ENCODE data around the gene GATM.
"Not testable (repeated sequence)": the region's sequence is repeated elsewhere in the genome, so short reads cannot be mapped to it uniquely, and the experiment has no call there.

Gene GATM

DNA sequence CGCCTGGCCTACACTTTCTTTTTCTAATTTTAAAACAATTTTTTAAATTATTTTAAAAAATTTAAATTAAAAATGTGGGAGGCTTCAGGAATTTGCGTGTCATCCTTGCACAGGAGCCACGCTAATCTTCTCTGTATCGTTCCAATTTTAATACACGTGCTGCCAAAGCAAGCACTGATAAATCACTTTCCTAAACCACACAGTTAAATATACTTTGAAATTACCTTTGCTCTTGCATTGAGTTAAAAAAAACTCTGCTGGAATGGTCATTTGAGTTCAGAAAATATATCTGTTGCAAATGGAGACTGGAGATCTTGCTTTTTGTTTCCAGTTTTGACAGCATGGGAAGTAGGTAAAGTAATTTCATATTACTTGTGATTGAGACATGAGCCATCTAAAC lies 23.6 kb downstream of the GATM start:
- no peak for DNase-seq (ENCODE audit: low read depth, low spot score)

- DNase-seq (ENCODE audit: low read depth, low spot score) = no peak
Measured at GRCh38 chr15:45351227-45351626, 27.1 kb downstream of the GATM start.

- DNase-seq (ENCODE audit: low read depth, low spot score) = no peak
Measured at GRCh38 chr15:45349623-45350022, 28.7 kb downstream of the GATM start.

DNA sequence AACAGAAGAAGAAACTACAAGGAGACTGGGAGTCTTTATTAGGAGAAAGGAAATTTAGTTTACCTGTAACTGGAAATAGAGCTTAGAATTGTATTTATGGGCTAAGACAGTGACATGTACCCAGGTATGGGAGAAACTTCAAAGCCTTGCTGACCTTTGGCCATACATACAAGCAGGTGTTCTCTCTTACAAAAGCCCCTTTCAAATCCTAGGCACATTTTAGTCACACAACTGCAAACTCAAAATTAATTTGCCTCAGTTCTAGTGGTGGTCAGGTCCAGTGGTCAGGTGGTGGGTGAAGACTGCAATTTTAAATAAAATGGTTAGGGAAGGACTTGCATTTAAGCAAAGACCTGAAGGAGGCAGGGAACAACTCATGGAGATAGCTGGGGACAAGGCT lies 30.4 kb downstream of the GATM start:
- no peak for DNase-seq (ENCODE audit: low read depth, low spot score)

- DNase-seq (ENCODE audit: low read depth, low spot score) = no peak
Measured at GRCh38 chr15:45347033-45347432, 31.3 kb downstream of the GATM start.

- DNase-seq (ENCODE audit: low read depth, low spot score) = no peak
Measured at GRCh38 chr15:45346381-45346780, 32.0 kb downstream of the GATM start.

DNA sequence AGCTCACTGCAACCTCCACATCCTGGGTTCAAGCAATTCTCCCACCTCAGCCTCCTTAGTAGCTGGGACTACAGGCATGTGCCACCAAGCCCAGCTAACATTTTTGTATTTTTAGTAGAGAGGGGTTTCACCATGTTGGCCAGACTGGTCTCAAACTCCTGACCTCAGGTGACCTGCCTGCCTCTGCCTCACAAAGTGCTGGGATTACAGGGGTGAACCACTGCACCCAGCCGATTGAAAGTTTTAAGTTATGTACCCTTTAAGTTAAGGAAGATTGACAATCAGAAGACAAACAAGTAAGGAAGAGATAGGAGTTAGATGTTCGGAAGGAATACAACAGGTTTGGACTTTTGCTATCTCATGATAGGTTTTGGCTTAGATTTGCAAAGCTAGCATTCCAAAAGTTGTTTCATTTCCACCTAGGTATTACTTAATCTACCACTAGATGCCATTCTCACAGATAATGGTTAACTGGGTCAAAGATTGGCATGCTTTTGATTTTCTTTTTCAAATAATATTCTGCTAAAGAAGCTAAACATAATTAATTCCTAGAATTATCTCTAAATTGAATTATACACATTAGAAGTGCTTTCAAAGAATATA lies 35.0 kb downstream of the GATM start:
- DNase-seq (ENCODE audit: low read depth, low spot score) = no peak

- DNase-seq (ENCODE audit: low read depth, low spot score) = no peak
Measured at GRCh38 chr15:45341790-45342189, 36.6 kb downstream of the GATM start.

GRCh38 chr15:45340429-45340828 lies 37.9 kb downstream of the GATM start:
- no peak for DNase-seq (ENCODE audit: low read depth, low spot score)

- no peak for DNase-seq (ENCODE audit: low read depth, low spot score)
Measured at GRCh38 chr15:45338417-45338816, 39.9 kb downstream of the GATM start.

GRCh38 chr15:45337224-45337623 lies 41.1 kb downstream of the GATM start:
- DNase-seq (ENCODE audit: low read depth, low spot score) = no peak

DNA sequence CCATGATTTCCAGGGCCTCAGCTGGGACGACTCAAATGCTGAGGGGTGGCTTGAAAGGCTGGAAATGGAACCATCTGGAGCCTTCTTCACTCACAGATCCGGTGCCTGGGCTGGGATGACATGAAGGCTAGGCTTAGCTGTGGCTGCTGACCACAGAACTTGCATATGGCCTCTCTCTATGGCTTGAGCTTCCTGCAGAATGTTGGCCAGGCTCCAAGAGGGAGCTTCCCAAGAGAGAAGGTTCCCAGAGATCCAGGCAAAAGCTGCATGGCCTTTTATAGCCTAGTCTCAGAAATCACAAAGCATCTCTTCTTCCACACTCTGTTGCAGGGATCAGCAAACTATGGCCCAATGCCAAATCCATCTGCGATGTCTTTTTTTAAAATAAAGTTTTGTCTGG lies 44.8 kb downstream of the GATM start:
- no peak for DNase-seq (ENCODE audit: low read depth, low spot score)

- no peak for DNase-seq (ENCODE audit: low read depth, low spot score)
Measured at GRCh38 chr15:45332694-45333093, 45.6 kb downstream of the GATM start.

GRCh38 chr15:45331972-45332371 lies 46.4 kb downstream of the GATM start:
- no peak for DNase-seq (ENCODE audit: low read depth, low spot score)

DNA sequence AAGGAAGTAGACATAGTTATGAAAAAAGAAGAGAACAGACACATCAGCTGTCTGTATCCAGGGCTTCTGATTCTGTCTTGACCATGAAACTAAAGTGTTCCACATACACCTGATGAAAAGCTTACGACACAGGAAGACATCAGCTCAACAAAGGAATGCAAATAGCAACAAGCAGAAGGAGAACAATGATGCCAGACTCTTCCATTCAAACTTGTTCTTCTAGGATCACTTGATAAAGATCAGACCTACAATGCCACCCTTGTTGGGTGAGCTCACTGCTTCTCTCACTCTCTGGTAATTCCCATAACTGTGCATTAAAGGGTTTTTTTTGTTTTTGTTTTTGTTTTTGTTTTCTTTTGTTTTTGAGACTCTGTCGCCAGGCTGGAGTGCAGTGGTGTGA lies 49.7 kb downstream of the GATM start:
- DNase-seq (ENCODE audit: low read depth, low spot score) = no peak

DNA sequence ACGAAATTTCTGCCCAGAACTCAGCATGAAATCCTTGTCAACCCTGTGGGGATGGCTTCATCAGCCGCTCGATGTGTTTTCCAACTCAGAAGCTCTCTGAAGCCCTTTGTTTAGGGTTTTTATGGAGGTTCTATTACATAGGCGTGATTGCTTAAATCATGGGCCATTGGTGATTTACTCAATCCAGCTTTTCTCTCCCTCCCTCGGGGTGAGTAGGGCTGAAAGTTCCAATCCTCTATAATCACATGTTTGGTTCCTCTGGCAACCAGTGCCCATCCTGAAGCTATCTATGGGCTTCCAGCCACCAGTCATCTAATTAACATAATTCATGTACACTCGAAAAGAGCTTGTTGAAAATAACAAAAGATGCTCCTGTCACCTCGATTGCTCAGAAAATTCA lies 51.6 kb downstream of the GATM start:
- no peak for DNase-seq (ENCODE audit: low read depth, low spot score)

DNA sequence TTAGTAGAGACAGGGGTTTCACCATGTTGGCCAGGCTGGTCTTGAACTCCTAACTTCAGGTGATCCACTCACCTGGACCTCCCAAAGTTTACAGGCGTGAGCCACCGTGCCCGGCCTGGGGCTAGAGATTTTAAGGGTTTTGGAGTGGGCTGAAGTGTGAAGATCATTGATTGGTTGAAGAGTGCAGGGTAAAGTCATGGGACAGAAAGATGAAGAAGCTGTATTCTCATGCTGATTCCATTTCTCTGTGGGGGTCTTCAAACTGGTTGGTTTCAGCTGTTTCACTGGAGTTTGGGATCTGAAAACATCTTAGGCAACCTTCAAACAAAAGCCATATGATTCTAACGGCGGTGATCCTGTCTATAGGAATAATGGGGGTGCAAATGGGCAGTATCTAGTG lies 52.1 kb downstream of the GATM start:
- DNase-seq (ENCODE audit: low read depth, low spot score) = peak; percentile 47

- DNase-seq (ENCODE audit: low read depth, low spot score) = no peak
Measured at GRCh38 chr15:45320581-45321205, 57.7 kb downstream of the GATM start.

DNA sequence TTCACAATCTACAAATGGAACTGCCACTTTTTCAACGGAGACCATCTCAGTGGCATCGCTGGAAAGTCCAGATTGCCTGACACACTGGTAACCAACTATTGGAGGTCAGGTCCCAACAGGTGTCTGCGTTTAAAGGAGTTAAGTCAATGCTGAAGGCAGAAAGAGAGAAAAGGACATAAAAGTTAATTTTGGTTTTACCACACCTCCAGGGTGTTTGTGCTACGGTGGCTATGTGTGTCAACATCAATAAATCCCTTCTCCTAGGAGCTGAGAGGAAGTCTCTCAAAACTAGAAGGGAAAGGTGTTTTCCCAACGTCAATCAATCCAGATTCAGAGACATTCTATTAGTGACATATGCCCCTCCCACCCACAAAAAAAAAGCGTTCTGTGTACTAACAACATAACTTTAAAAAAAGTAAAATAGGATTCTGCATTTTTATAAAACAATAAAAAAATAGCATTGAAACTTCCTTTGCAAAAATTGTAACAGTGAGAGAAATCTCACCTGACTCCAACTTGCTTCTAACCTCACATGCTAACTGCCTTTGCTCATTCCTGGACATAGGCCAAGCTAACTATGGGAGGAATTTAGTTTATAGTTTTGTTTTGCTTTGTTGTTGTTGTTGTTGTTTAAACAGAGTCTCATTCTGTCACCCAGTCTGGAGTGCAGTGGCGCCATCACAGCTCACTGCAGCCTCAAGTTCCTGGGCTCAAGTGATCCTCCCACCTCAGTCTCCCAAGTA lies 58.7 kb downstream of the GATM start:
- DNase-seq (ENCODE audit: low read depth, low spot score) = no peak

- peak; percentile 70 for DNase-seq (ENCODE audit: low read depth, low spot score)
Measured at GRCh38 chr15:45314960-45315359, 63.4 kb downstream of the GATM start.

GRCh38 chr15:45314117-45314516 lies 64.2 kb downstream of the GATM start:
- DNase-seq (ENCODE audit: low read depth, low spot score) = not testable (repeated sequence)

All from ELF-1 (cell line).